Kasumi-1 (cell line): Measurements from ENCODE around the gene SEC63.

Experiments used
- DNase-seq, 2 experiments: peaks; one replicate each; lab custom pipeline; 2025; lab: John Stamatoyannopoulos, UW

The SEC63 gene

GRCh38 chr6:107818272-107818671, 139.7 kb downstream of the SEC63 start:
- DNase-seq, result no peak

- DNase-seq, result no peak
Observed at GRCh38 chr6:107817784-107818183, 140.2 kb downstream of the SEC63 start.
